ENCODE results near the gene TMC1. TPM values are rescaled to one million over a fixed set of nuclear protein-coding genes. Genes with fewer than 3 reads are reported as not detected.

Gene TMC1
- total RNA-seq, 4 donors from 2014 or later = 1.2 to 15.7 TPM; not detected in 2

GRCh38 chr9:72721067-72721466 is 199.7 kb downstream of the TMC1 start:
- no peaks in the 10 kb centered on the region for H3K27me3 ChIP-seq
- no peak overlapping the region for H3K4me3 ChIP-seq
- in situ Hi-C loops (cut with MboI; ENCODE audit: low sequenced_read_pairs in 4 of 4) (no loop called here), intact Hi-C loops (cut with DNase I; ENCODE audit: low total_unique reads) (no loop called here)
- TF ChIP-seq POLR2A (IDR thresholded peaks at IDR 0.05) = no peak
- TF ChIP-seq CTCF (IDR thresholded peaks at IDR 0.05 in 4 of 5, conservative IDR thresholded peaks at IDR 0.05 in 1 of 5) = no peak
- H3K9me3 ChIP-seq = no peaks in the 10 kb centered on the region
- no peaks in the 10 kb centered on the region for H3K4me1 ChIP-seq
- H3K27ac ChIP-seq = no peak overlapping the region
- no peak for ATAC-seq
- H3K36me3 ChIP-seq = no peaks in the 10 kb centered on the region
- no peak for DNase-seq

- intact Hi-C loops (cut with DNase I; ENCODE audit: low total_unique reads) = no loop called here
- H3K27ac ChIP-seq = no peak overlapping the region
- ATAC-seq = no peak
Measured at GRCh38 chr9:72726947-72727346, 205.5 kb downstream of the TMC1 start.

GRCh38 chr9:72728031-72728770 is 206.8 kb downstream of the TMC1 start:
- ATAC-seq (no peak), DNase-seq (no peak)
- H3K9me3 ChIP-seq = no peaks in the 10 kb centered on the region
- TF ChIP-seq CTCF (IDR thresholded peaks at IDR 0.05 in 4 of 5, conservative IDR thresholded peaks at IDR 0.05 in 1 of 5) = no peak
- TF ChIP-seq POLR2A (IDR thresholded peaks at IDR 0.05) = no peak
- intact Hi-C loops (cut with DNase I; ENCODE audit: low total_unique reads) (no loop called here), in situ Hi-C loops (cut with MboI; ENCODE audit: low sequenced_read_pairs in 4 of 4) (no loop called here)
- H3K27me3 ChIP-seq = no peaks in the 10 kb centered on the region
- no peaks in the 10 kb centered on the region for H3K4me1 ChIP-seq
- H3K27ac ChIP-seq = no peak overlapping the region
- no peak overlapping the region for H3K4me3 ChIP-seq
- H3K36me3 ChIP-seq = no peaks in the 10 kb centered on the region

More at GRCh38 chr9:72726947-72727346, 205.5 kb downstream of the TMC1 start:
- in situ Hi-C loops (cut with MboI; ENCODE audit: low sequenced_read_pairs in 4 of 4) = no loop called here
- no peak for DNase-seq
- Histone ChIP-seq H3K4me3 (no peak overlapping the region), H3K9me3 (no peaks in the 10 kb centered on the region), H3K27me3 (no peaks in the 10 kb centered on the region), H3K36me3 (no peaks in the 10 kb centered on the region), H3K4me1 (no peaks in the 10 kb centered on the region)
- TF ChIP-seq CTCF (IDR thresholded peaks at IDR 0.05 in 4 of 5, conservative IDR thresholded peaks at IDR 0.05 in 1 of 5) (no peak), POLR2A (IDR thresholded peaks at IDR 0.05) (no peak)

GRCh38 chr9:72733895-72734294 is 212.5 kb downstream of the TMC1 start:
- in situ Hi-C loops (cut with MboI; ENCODE audit: low sequenced_read_pairs in 4 of 4) = no loop called here

More at GRCh38 chr9:72733895-72734294, 212.5 kb downstream of the TMC1 start:
- Histone ChIP-seq H3K27ac (no peak overlapping the region), H3K9me3 (no peaks in the 10 kb centered on the region), H3K27me3 (no peaks in the 10 kb centered on the region), H3K4me1 (no peaks in the 10 kb centered on the region), H3K36me3 (no peaks in the 10 kb centered on the region), H3K4me3 (no peak overlapping the region)
- intact Hi-C loops (cut with DNase I; ENCODE audit: low total_unique reads) = no loop called here
- no peak for DNase-seq
- ATAC-seq = no peak
- TF ChIP-seq POLR2A (IDR thresholded peaks at IDR 0.05) (no peak), CTCF (IDR thresholded peaks at IDR 0.05 in 4 of 5, conservative IDR thresholded peaks at IDR 0.05 in 1 of 5) (no peak)
